HEK293T (cell line): Measurements from ENCODE around the gene RGS7.

Experiments
- CTCF ChIA-PET: fragments of 350-600 bp; formaldehyde crosslinking; extraction: SDS; loops from one replicate; lab custom pipeline; 2021; ENCODE audit warnings: antibody characterized with exemption, inconsistent platforms; lab: Yijun Ruan, JAX
- POLR2A ChIA-PET: fragments of 350-600 bp; formaldehyde crosslinking; extraction: SDS; loops from one replicate; lab custom pipeline; 2020; ENCODE audit warnings: antibody characterized with exemption, inconsistent platforms; lab: Yijun Ruan, JAX
- DNase-seq: peaks from one replicate; pipeline ENCODE4 v3.0.0; 2012; ENCODE audit warnings: mixed read lengths; ENCODE audit errors: extremely low spot score
- ARNT ChIP-seq: fragments of 450-650 bp; IDR thresholded peaks from 2 replicates; pipeline ENCODE4 v1.6.1; 2017; ENCODE audit warnings: mild to moderate bottlenecking
- BHLHE40 ChIP-seq: fragments of 450-650 bp; IDR thresholded peaks from 2 replicates; pipeline ENCODE4 v1.6.1; 2016; ENCODE audit warnings: mild to moderate bottlenecking, moderate library complexity, borderline replicate concordance
- CTBP1 ChIP-seq: fragments of 450-650 bp; IDR thresholded peaks from 2 replicates; pipeline ENCODE4 v1.6.1; 2016; ENCODE audit warnings: borderline replicate concordance
- ELF4 ChIP-seq: fragments of 450-650 bp; IDR thresholded peaks from 2 replicates; pipeline ENCODE4 v1.6.1; 2017; ENCODE audit warnings: antibody characterized with exemption
- FOXA1 ChIP-seq: fragments of 450-650 bp; IDR thresholded peaks from 2 replicates; pipeline ENCODE4 v1.6.1; 2016; ENCODE audit warnings: mild to moderate bottlenecking
- FOXK2 ChIP-seq: fragments of 450-650 bp; IDR thresholded peaks from 2 replicates; pipeline ENCODE4 v1.6.1; 2016; ENCODE audit warnings: mild to moderate bottlenecking
- FOXM1 ChIP-seq: fragments of 450-650 bp; IDR thresholded peaks from 2 replicates; pipeline ENCODE4 v1.6.1; 2017; ENCODE audit warnings: mild to moderate bottlenecking, borderline replicate concordance
- HDGF ChIP-seq: fragments of 450-650 bp; IDR thresholded peaks from 2 replicates; pipeline ENCODE4 v1.6.1; 2017; ENCODE audit warnings: antibody characterized with exemption, borderline replicate concordance
- L3MBTL2 ChIP-seq: fragments of 450-650 bp; conservative IDR thresholded peaks from 2 replicates; pipeline ENCODE4 v1.6.1; 2016; ENCODE audit warnings: mild to moderate bottlenecking
- LEF1 ChIP-seq: fragments of 450-650 bp; IDR thresholded peaks from 2 replicates; pipeline ENCODE4 v1.6.1; 2017; ENCODE audit warnings: mild to moderate bottlenecking, borderline replicate concordance
- NFRKB ChIP-seq: fragments of 450-650 bp; IDR thresholded peaks from 2 replicates; pipeline ENCODE4 v1.6.1; 2016; ENCODE audit warnings: mild to moderate bottlenecking, moderate library complexity
- SP1 ChIP-seq: fragments of 450-650 bp; IDR thresholded peaks from 2 replicates; pipeline ENCODE4 v1.6.1; 2017
- SUZ12 ChIP-seq: fragments of 450-650 bp; IDR thresholded peaks from 2 replicates; pipeline ENCODE4 v1.6.1; 2016; ENCODE audit warnings: mild to moderate bottlenecking
- TARDBP ChIP-seq: fragments of 450-650 bp; IDR thresholded peaks from 2 replicates; pipeline ENCODE4 v1.6.1; 2016
- ZNF384 ChIP-seq: fragments of 450-650 bp; IDR thresholded peaks from 2 replicates; pipeline ENCODE4 v1.6.1; 2016
- TF ChIP-seq, protein P1 (sequence below): fragments of 450-650 bp; IDR thresholded peaks from 2 replicates; pipeline ENCODE4 v1.6.1; 2016

Gene RGS7

GRCh38 chr1:241336335-241336734 is 20.7 kb downstream of the RGS7 start:
- TF ChIP-seq FOXM1 (no peak), CTBP1 (no peak), NFRKB (no peak), L3MBTL2 (no peak), ZNF384 (no peak), ELF4 (no peak), FOXK2 (no peak), SUZ12 (no peak), HDGF (no peak), TARDBP (no peak), SP1 (no peak), FOXA1 (no peak), BHLHE40 (no peak), LEF1 (no peak), ARNT (no peak)
- TF ChIP-seq, protein P1, sequence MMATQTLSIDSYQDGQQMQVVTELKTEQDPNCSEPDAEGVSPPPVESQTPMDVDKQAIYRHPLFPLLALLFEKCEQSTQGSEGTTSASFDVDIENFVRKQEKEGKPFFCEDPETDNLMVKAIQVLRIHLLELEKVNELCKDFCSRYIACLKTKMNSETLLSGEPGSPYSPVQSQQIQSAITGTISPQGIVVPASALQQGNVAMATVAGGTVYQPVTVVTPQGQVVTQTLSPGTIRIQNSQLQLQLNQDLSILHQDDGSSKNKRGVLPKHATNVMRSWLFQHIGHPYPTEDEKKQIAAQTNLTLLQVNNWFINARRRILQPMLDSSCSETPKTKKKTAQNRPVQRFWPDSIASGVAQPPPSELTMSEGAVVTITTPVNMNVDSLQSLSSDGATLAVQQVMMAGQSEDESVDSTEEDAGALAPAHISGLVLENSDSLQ: no peak
- ChIA-PET POLR2A (no interaction called here), CTCF (no interaction called here)
- DNase-seq: no peak

- no peak for DNase-seq
- POLR2A ChIA-PET: no interaction called here
- CTCF ChIA-PET: no interaction called here
- TF ChIP-seq SP1 (no peak), TARDBP (no peak), FOXM1 (no peak), CTBP1 (no peak), FOXK2 (no peak), SUZ12 (no peak), ZNF384 (no peak), BHLHE40 (no peak), HDGF (no peak), ARNT (no peak), L3MBTL2 (no peak), LEF1 (no peak), FOXA1 (no peak), NFRKB (no peak)
- TF ChIP-seq, protein P1: no peak
Measured at GRCh38 chr1:241332987-241333386, 24.0 kb downstream of the RGS7 start.

- CTCF ChIA-PET: no interaction called here
- POLR2A ChIA-PET: no interaction called here
- TF ChIP-seq HDGF: no peak
- TF ChIP-seq ARNT: no peak
- TF ChIP-seq ZNF384: no peak
- TF ChIP-seq TARDBP: no peak
- TF ChIP-seq BHLHE40: no peak
- TF ChIP-seq L3MBTL2: no peak
- no peak for TF ChIP-seq ELF4
- TF ChIP-seq FOXM1: no peak
- no peak for DNase-seq
Measured at GRCh38 chr1:241332037-241332409, 25.0 kb downstream of the RGS7 start.

DNA sequence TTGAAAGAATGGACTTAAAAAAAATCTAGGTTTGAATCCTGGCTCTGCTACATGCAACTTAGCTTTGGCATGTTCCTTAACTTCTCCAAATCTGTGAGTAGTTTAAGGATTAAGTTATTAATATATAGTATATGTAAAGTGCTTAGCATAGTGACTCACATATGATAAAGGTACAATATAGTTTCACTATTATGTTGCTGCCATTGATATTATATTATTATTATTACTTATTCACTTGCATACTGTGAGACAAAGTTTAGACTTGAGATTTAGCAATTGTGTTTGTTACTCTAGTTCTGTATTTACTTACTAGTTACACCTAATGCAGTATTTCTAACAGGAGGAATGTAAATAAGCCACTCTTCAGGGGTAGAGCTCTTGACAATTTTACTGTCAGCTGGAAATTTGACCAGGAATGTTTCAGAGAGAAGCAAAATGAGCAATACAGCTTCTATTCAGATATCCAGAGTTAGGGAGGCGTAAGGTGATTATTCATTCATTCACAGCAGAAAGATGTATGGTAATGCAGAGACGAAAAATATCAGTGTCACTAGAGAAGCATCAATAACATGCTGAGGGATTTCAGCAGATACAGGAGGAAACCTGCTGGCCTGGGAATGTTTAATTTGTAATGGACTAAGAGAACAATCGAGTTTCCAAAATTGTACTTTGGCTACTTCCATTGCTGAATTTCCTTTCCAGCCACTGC is 25.5 kb downstream of the RGS7 start:
- no peak for DNase-seq
- CTCF ChIA-PET: no interaction called here
- POLR2A ChIA-PET: no interaction called here
- no peak for TF ChIP-seq SP1
- no peak for TF ChIP-seq NFRKB
- TF ChIP-seq TARDBP: no peak
- no peak for TF ChIP-seq ELF4
- no peak for TF ChIP-seq ZNF384
- no peak for TF ChIP-seq ARNT
- TF ChIP-seq BHLHE40: no peak
- TF ChIP-seq, protein P1: no peak
- TF ChIP-seq FOXK2: no peak
- TF ChIP-seq FOXA1: no peak
- TF ChIP-seq HDGF: no peak
- no peak for TF ChIP-seq CTBP1
- TF ChIP-seq L3MBTL2: no peak
- TF ChIP-seq SUZ12: no peak

DNA sequence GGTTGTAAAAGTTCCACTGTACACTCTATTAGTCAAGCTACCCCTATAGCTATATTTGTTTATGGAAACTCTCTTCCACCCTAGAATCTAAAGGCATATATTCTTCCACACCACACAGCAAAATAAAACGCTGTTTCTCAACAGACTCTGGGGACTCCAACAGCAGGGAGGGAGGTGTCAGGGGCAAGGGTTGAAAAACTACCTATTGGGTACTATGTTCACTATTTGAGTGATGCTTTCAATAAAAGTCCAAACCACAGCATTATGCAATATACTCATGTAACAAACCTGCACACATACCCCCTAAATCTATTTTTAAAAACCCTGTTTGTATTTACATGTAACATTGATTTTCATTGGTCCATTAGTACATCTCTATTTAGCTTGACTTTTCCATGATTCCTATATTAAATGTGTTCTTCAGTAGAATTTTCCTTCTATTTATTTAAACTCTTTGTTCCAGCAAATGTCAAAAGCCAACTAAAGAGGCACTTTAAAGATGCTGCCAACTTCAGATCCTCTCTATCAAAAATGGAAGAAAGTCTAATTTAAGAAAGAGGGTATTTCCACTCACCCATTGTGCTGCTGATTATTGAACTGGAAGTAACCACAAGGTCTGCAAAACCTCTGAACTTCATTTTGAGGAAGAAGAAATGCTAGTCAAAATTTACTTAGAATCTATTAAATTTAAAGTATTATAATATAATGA is 26.2 kb downstream of the RGS7 start:
- ChIA-PET CTCF (no interaction called here), POLR2A (no interaction called here)
- TF ChIP-seq SP1 (no peak), CTBP1 (no peak), ELF4 (no peak), ZNF384 (no peak), FOXM1 (no peak), ARNT (no peak), SUZ12 (no peak), TARDBP (no peak), FOXK2 (no peak), NFRKB (no peak), FOXA1 (no peak), L3MBTL2 (no peak), BHLHE40 (no peak), LEF1 (no peak), HDGF (no peak)
- TF ChIP-seq, protein P1: no peak
- DNase-seq: no peak
